ENCODE data around the gene TUBB4B.
A peak's percentile ranks its signal among the peaks of the same experiment; 100 is the strongest.
"Not testable (repeated sequence)": the region's sequence is repeated elsewhere in the genome, so short reads cannot be mapped to it uniquely, and the experiment has no call there.

Gene TUBB4B

GRCh38 chr9:137237759-137238726, 3.0 kb upstream of the TUBB4B start:
- peak; percentile 75 for DNase-seq

DNA sequence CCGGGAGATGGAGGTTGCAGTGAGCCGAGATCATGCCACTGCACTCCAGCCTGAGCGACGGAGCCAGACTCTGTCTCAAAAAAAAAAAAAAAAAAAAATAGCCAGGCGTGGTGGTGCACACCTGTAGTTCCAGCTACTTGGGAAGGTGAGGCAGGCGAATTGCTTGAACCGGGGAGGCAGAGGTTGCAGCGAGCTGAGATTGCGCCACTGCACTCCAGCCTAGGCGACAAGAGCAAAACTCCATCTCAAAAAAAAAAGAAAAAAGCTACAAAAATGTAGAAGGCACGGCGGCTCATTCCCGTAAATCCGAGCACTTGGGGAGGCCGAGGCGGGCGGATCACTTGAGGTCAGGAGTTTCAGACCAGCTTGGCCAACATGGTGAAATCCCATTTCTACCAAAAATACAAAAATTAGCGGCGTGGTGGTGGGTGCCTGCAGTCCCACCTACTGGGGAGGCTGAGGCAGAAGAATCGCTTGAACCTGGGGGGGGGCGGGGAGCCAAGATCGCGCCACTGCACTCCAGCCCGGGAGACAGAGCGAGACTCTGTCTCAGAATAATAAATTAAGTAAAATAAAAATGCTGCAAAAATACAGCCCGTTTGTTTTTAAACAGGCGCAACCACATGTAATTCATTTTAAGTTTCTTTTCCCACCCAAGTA, 1.4 kb upstream of the TUBB4B start:
- not testable (repeated sequence) for DNase-seq

- DNase-seq: peak; percentile 88
Measured at GRCh38 chr9:137240318-137240840, 708 bp upstream of the TUBB4B start.

- no peak for DNase-seq
Measured at GRCh38 chr9:137241490-137242268, 592 bp downstream of the TUBB4B start.

GRCh38 chr9:137242269-137243203, 1.4 kb downstream of the TUBB4B start:
- no peak for DNase-seq

- not testable (repeated sequence) for DNase-seq
Measured at GRCh38 chr9:137243266-137243625, 2.2 kb downstream of the TUBB4B start.

- no peak for DNase-seq
Measured at GRCh38 chr9:137243626-137244485, 2.8 kb downstream of the TUBB4B start.

DNA sequence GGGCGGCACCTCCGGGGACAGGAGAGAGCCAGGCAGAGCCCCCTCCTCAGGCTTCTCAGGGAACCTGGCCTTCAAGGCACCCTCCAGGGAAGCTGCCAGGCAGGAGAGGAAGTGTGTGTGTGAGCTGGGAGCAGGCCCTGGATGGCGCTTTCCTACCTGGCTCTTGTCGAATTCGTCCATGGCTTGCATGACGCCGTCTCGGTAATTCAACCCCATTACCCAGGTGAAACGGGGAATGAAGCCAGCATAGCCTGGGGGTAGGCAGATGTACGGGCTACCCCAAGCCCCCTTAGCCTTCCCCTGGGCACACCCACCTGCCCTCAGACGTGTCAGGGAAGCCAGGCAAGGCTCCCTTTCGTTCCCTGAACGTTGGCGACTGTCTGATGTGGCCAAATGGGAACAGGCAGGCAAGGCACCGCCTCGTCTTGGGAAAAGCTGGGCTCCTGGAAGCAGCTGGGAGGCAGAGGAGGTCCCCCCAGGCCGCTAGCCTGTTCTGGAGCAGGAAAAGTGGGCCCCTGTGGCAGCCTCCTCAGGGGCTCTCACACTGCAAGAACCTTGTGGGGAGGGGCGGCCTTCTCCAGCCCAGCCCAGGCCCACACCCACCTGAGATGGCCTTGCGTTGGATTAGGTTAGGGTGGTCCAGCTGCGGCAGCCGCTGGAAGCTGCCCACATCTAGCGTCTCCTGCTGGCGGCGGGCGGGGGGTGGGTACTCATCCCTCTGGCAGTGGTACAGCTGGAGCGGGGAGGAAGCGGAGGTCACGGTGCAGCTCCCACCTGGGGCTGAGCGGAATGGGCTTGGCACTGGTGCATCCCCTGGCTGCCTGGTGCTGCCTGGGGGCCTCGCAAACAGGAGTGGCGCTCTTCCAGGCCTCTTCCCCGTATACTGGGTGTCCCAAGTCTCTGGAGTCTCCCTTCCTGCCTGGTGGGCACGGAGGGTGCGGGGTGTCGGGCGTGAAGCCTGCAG, 3.7 kb downstream of the TUBB4B start:
- no peak for DNase-seq

GRCh38 chr9:137245450-137246421, 4.6 kb downstream of the TUBB4B start:
- DNase-seq: no peak

DNA sequence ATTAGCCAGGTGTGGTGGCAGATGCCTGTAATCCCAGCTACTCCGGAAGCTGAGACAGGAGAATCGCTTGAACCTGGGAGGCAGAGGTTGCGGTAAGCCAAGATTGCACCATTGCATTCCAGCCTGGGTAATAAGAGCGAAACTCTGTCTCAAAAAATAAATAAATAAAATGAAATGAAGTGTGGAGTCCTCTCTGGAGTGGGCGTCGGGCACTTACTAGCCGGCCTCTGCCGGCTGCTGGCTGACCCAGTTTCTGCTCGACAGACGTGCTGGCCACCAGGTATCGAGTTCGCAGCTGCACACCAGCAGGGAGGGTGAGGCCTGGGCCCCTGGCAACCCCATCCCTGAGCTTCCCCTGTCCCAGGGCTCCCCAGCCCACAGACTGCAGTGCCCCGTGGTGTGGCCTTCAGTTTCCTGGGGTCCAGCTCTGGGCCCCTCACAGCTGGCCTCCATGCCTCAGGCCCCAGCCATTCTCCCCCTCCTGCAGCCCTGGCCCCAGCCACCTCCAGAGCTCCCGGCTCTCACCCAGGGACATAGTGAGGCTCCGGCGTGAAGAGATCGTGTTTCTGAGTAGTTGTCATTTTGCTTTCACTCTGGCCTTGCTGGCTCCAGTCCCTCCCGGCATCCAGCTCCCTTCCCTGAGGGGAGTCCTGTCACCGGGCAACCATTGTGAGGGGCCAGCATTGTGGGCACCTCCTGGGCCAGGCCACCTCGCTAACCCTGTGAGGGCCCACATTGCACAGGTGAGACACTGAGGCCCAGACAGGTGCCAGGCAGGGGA, 6.2 kb downstream of the TUBB4B start:
- DNase-seq: no peak

DNA sequence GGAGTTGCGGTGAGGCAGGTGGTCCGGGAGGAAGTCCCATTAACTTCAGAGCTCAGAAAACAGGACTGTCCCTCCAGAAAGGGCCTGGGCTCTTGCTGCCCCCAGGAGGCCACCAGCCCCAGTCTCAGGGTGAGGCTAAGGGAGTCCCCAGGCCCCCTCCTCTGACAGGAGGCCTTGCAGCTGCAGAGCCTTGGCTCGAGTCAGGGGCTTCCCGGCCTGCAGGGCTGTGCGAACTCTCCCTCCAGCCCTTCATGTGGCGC, 6.8 kb downstream of the TUBB4B start:
- no peak for DNase-seq

DNA sequence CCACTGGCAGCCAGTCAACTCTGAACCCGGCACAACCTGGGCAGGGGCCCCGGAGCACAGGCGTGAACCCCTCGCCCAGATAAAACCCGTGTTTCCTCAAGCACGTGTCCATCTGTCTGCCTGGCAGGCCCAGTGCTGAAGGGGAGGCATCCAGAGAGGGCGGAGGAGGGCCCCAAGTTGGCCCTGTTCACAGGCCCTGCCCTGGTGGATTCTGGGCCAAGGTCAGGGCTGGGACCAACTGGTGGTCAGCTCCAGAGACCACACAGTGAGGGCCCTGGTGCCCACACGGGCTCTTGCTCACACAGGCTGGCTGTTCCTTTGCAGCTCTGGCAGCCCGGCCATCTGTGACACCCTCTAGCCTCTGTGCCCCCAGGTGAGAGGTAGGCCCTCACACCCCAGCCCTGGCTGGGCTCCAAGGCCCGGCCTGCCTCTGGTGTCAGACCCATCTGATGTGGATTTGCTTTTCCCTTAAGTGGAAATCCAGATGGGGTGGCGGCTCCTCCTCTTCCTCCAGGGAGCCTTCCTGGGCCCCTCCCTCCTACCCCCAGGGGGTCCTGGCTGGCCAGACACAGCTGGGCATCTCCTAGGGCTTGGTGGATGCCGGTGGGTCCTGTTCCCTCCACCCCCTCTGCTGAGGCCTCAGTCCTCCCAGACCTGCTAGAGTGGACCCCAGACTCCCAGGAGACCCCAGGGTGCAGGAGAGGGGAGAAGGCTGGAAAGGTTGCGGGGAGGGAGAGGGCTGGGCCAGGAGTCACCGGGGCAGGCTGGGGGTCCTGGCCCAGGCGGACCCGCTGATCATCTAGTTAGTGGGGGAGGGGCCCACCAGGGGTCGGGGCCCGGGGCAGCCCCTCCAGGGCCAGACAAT, 9.5 kb downstream of the TUBB4B start:
- no peak for DNase-seq

DNA sequence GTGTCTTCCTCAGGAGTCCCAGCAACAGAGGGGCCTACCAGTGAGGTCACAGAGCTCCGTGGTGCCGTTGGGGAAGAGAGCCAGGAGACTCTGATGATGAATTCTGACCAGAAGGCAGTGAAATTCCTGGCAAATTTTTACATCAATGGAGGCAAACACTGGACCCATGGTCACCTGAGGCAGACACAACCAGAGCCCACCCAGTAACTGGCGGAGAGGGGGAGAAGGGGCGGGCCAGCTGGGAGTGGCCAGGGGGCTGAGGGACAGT, 10.0 kb downstream of the TUBB4B start, which contains the start of gene STPG3:
TSS of gene STPG3 (plus strand) at position 93 of the 268 bp plus-strand sequence. CDS start at position 94, 1 bp downstream.
- no peak for DNase-seq

DNA sequence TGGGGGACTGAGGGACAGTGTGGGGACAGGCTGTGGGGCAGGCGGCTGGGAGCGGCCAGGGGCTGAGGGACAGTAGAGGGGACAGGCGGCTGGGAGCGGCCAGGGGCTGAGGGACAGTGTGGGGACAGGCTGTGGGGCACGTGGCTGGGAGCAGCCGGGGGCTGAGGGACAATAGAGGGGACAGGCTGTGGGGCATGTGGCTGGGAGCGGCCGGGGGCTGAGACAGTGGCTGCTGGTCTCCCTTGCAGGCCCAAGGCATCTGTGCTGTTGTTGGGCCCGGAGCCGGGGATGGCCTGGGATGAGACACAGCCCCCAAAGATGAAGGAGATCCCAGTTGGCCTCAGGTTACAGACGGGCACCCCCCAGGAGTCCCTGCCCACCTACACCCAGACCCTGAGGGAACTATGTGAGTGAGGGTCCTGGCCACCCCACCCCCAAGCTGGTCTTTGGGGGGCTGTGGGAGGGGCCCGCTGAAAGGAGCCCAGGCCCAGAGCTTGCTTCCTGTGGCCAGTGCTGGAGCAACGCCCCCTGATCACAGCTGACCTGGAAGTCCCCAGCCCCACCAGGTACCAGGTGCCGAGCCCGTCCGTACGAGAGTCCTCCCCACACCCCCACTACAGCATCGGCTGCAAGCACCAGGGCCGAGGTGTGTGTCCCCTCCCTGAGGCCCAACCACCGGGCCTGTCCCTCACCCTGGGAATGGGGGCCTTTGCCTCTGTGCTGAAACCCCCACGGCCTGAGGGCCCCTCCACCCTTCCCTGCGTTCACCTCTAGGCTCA, 10.6 kb downstream of the TUBB4B start:
- no peak for DNase-seq

DNA sequence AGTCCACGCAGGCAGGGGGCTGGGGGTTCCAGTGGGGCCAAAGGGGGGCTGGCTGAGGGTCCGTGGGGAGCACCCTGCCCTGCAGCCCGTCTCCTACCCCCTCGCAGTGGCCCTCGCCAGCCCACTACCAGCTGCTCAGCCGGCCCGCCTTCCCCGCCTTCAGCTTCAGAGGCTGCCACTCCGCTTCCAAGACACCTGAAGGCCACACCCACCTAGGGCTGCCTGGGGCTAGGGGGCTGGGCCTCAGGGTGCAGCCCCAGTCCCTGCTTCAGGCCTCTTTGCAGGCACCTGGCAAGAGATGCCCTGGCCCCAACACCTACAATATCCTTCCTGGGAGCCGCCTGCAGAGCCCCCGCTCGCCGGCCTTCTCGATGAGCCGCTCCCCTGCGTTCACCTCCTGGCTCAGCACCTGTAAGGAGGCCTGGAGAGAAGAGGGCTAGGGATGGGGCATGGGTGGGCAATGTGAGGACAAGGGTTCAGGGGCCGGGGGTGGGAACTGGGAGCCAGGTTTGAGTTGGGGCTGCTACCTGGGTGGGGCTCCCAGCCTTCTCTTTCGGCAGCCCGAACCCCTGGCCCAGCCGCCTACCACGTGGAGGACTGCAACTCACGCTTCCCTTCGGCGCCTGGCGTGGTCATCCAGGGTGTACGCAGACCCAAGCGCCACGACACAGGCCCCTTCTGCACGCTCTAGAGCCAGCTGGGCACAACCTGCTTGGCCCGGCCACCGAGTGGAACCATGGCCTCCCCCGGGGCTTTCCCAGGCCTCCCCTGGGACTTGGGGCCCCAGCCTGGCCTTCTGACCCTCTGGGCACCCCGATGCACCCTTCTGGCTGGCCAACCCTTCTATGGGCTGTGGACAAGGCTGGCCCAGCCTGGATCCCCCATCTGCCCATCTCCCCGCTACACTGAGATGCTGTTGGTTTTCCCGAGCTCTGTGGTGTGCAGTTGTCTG, 11.7 kb downstream of the TUBB4B start:
- DNase-seq: no peak
